ENCODE results near the gene ZNF398. TPM values are rescaled to one million over a fixed set of nuclear protein-coding genes. Genes with fewer than 3 reads are reported as not detected.

ZNF398 gene
- total RNA-seq = 15.3 and 15.7 TPM in 2 replicates

- intact Hi-C loops (cut with micrococcal nuclease) = loop anchor here (1.0 to 10.0 kb wide), 10 partner anchors 21 to 475 kb away; partner anchors contain the start of genes PDIA4, ZNF212, ZNF282 and ZNF425
Observed at GRCh38 chr7:149147072-149147751, at the start of gene ZNF398. TSS of gene ZNF398 (plus strand) at chr7:149147453. CDS start at chr7:149147743, 290 bp downstream.

GRCh38 chr7:149099058-149099457 is 48.2 kb upstream of the ZNF398 start:
- intact Hi-C loops (cut with micrococcal nuclease) = no loop called here

DNA sequence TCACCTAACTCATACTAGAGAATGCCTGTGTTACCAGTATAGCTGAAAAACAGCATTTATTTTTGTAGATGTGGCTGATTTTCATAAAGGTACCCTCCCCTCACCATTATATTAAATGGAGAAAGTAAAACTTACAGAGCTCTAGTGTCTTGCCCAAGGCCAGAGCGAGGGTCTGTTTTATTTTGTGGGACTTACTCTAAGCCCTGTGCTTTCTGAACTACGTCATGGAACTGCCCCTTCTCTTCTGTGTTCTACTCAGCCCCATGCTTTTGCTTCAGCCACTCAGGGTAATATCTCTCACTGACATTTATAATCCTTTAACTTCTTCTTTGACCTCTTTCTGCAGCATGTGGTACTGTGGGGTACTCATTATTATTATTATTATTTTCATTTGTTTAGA is 46.4 kb upstream of the ZNF398 start:
- intact Hi-C loops (cut with micrococcal nuclease) = no loop called here

DNA sequence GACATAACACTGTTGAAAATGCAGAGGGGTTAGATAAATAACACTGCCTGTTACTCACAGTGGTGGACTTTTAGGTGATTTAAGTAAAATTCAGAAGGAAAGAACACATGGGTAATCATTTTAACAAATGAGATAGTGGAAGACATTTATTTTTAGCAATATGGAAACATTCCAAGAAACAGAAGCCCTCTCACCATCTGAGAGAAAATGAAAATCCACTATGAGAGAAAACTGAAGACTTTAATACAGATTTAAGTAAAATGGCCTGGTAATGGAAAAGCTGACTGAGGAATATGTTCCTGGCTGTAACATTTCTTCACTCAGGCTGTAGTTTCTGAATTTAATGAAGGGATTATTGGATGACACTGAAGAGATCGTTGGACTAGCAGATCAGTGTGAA is 44.6 kb upstream of the ZNF398 start:
- intact Hi-C loops (cut with micrococcal nuclease) = no loop called here

DNA sequence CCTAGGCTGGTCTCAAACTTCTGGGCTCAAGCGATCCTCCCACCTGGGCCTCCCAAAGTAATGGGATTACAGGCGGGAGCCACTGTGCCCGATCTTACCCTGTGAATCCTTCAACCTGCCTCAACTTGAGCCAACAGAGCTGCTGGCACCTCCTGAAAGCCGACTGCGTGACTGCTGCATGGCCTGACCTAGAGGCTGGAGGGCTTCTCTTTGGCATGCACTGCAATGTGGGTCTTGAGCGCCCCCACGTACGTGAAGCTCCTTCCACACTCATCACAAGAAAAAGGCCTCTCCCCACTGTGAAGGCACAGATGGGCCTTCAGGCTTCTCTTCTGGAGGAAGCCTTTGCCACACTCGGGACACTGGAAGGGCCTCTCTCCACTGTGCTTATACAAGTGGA is 43.8 kb upstream of the ZNF398 start:
- intact Hi-C loops (cut with micrococcal nuclease) = no loop called here

GRCh38 chr7:149104214-149104613 is 43.0 kb upstream of the ZNF398 start:
- intact Hi-C loops (cut with micrococcal nuclease) = no loop called here

- intact Hi-C loops (cut with micrococcal nuclease) = no loop called here
Observed at GRCh38 chr7:149104749-149105148, 42.5 kb upstream of the ZNF398 start.

- intact Hi-C loops (cut with micrococcal nuclease) = no loop called here
Observed at GRCh38 chr7:149109969-149110368, 37.3 kb upstream of the ZNF398 start.

GRCh38 chr7:149125189-149125862 is 21.9 kb upstream of the ZNF398 start:
- intact Hi-C loops (cut with micrococcal nuclease) = loop anchor here (5.0 to 10.0 kb wide), 4 partner anchors 72 to 589 kb away; partner anchors contain the start of genes EZH2 and ZNF282

- intact Hi-C loops (cut with micrococcal nuclease) = loop anchor here (1.0 to 10.0 kb wide), 10 partner anchors 21 to 589 kb away; partner anchors contain the start of genes EZH2, PDIA4, ZNF212 and ZNF282
Observed at GRCh38 chr7:149125863-149126661, 21.2 kb upstream of the ZNF398 start, which contains the start of gene ZNF425. TSS of gene ZNF425 (minus strand) at chr7:149126324. CDS start at chr7:149126213, 111 bp downstream.

- intact Hi-C loops (cut with micrococcal nuclease) = loop anchor here (1.0 to 10.0 kb wide), 10 partner anchors 21 to 588 kb away; partner anchors contain the start of genes EZH2, PDIA4, ZNF212 and ZNF282
Observed at GRCh38 chr7:149126662-149127266, 20.5 kb upstream of the ZNF398 start.

DNA sequence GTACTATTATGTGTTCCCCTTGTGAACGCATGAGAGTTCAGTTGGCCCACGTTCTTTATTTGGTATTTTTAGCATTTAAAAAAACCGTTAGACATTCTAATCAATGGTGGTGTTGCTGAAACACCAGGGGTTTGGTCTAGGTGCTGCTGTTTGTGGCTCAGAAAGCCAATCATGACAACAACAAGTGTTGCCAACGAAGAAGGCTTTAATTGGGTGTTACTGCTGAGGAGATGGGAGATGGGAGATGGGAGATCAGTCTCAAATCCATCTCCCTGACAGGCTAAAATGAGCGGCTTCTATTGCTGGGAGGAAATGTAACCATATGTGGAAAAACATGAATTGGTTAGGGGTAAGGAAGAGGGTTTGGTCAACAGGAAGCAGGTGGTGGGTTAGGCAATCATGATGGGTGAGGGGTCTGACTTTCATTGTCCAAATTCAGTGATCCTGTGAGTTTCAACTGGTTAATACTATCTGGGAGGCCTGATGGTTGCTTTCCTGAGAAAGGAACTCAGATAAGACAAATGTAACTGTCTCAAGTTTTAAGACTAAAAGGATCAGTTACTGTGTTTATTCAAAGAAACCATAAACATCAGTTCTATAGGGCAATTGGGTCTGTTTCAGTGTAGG is 16.6 kb upstream of the ZNF398 start:
- intact Hi-C loops (cut with micrococcal nuclease) = no loop called here

- intact Hi-C loops (cut with micrococcal nuclease) = no loop called here
Observed at GRCh38 chr7:149133028-149133710, 14.1 kb upstream of the ZNF398 start.

DNA sequence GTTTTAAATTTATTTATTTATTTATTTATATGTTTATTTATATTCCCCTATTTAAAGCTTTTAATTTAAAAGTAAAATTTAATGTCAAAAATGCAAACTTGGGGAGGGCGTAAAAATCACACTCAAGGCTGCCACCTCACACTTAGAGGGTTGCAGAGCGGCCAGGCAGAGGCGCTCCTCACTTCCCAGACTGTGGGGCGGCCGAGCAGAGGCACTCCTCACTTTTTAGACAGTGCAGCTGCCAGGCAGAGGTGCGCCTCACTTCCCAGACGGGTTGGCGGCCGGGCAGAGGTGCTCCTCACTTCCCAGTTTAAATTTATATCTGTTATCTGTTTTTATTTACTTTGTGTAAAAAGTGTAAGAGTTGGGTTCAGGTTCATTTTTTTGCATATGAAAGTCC is 11.1 kb upstream of the ZNF398 start:
- intact Hi-C loops (cut with micrococcal nuclease) = no loop called here

DNA sequence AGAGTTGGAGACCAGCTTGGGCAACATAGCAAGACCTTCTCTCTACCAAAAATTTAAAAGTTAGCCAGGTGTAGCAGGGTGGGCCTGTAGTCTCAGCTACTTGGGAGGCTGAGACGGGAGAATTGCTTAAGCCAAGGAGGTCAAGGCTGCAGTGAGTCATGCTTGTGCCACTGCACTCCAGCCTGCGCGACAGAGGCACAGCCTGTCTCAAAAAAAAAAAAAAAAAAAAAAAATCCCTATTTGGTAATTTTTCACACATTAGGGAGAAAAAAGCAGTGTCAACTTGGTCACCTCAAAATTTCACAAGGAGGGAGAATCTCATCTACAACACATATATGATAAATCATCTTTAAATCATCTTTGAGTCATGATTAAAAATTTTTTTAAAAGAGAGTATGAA is 6.4 kb upstream of the ZNF398 start:
- intact Hi-C loops (cut with micrococcal nuclease) = loop anchor here (10.0 kb wide), 1 partner anchor 144 kb away; no protein-coding TSS in a partner anchor

DNA sequence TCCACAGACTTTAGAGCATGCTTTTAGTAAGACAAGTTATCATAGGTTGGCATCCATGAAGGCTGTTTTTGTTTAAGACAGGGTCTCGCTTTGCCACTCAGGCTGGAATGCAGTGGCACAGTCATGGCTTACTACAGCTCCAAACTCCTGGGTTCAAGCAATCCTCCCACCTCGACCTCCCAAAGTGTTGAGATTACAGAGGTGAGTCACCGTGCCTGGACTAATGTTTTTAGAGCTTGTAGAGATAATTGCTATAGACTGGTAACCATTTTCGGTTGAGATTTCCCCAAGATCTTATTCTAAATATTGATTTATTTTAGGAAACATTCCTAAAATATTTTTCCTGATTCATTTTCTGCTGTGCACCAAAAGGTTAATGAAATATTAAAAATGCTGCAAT is 5.4 kb upstream of the ZNF398 start:
- intact Hi-C loops (cut with micrococcal nuclease) = loop anchor here (10.0 kb wide), 1 partner anchor 143 kb away; no protein-coding TSS in a partner anchor

GRCh38 chr7:149144436-149144922 is 2.8 kb upstream of the ZNF398 start:
- intact Hi-C loops (cut with micrococcal nuclease) = loop anchor here (10.0 kb wide), 1 partner anchor 140 kb away; no protein-coding TSS in a partner anchor

DNA sequence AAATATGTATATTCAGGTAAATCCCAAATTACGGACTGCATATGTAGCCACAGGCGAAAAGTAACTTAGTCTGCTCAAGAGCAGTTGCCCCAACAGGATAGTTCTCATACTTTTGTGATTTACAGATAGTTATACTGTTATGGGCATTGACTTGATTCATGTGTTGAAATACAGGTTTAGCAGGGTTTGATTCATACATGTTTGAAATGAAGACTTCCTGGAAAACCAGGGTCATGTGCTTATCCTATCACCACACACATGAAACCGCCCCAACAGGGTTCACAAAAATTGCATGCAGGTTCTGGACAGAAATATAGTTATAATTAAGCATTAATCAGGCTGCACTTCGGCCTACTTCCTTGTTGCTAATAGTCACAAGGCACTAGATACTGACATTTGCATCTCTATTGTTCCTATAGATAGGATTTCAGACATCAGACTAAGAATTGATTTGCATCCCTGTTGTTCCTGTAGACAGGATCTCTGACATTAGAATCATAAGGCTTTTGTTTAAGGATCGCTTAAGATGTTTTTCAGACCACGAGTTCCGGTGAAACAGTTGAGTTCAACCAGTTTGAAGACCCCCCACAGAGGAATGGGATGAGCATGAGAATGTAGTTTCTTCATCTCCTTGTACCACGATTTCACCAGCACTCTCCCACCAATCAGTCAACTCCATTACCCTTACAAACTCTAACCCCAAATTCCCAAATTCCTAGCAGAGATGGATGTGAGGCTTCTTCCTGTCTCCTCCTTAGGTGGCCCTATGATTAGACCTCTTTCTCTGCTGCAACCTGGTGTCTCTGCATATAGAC is 2.0 kb upstream of the ZNF398 start:
- intact Hi-C loops (cut with micrococcal nuclease) = loop anchor here (5.0 to 10.0 kb wide), 5 partner anchors 78 to 477 kb away; partner anchors contain the start of gene ZNF746
